Measurements from ENCODE around the gene LPCAT4.

The LPCAT4 gene

GRCh38 chr15:34336991-34337556 is 29.9 kb downstream of the LPCAT4 start:
- no peak for DNase-seq (ENCODE audit: low spot score)

- DNase-seq (ENCODE audit: low spot score): no peak
Measured at GRCh38 chr15:34336231-34336990, 30.6 kb downstream of the LPCAT4 start.

GRCh38 chr15:34335176-34336032 is 31.6 kb downstream of the LPCAT4 start:
- DNase-seq (ENCODE audit: low spot score): peak; percentile 53

GRCh38 chr15:34334672-34335071 is 32.3 kb downstream of the LPCAT4 start:
- no peak for DNase-seq (ENCODE audit: low spot score)

GRCh38 chr15:34332553-34333120 is 34.4 kb downstream of the LPCAT4 start:
- DNase-seq (ENCODE audit: low spot score): no peak

GRCh38 chr15:34331809-34332208 is 35.2 kb downstream of the LPCAT4 start:
- DNase-seq (ENCODE audit: low spot score): peak; percentile 59

GRCh38 chr15:34330279-34330678 is 36.7 kb downstream of the LPCAT4 start:
- DNase-seq (ENCODE audit: low spot score): no peak

GRCh38 chr15:34329006-34329405 is 38.0 kb downstream of the LPCAT4 start:
- DNase-seq (ENCODE audit: low spot score): no peak

GRCh38 chr15:34327906-34328305 is 39.1 kb downstream of the LPCAT4 start:
- no peak for DNase-seq (ENCODE audit: low spot score)

- no peak for DNase-seq (ENCODE audit: low spot score)
Measured at GRCh38 chr15:34325368-34325767, 41.6 kb downstream of the LPCAT4 start.

GRCh38 chr15:34324933-34325332 is 42.1 kb downstream of the LPCAT4 start:
- no peak for DNase-seq (ENCODE audit: low spot score)

GRCh38 chr15:34323217-34323616 is 43.8 kb downstream of the LPCAT4 start:
- no peak for DNase-seq (ENCODE audit: low spot score)

- DNase-seq (ENCODE audit: low spot score): no peak
Measured at GRCh38 chr15:34318277-34319079, 48.5 kb downstream of the LPCAT4 start.

GRCh38 chr15:34314491-34315490 is 52.2 kb downstream of the LPCAT4 start:
- no peak for DNase-seq (ENCODE audit: low spot score)

- no peak for DNase-seq (ENCODE audit: low spot score)
Measured at GRCh38 chr15:34311563-34311962, 55.4 kb downstream of the LPCAT4 start.

All from activated CD4-positive, alpha-beta T cell treated with anti-CD3 and anti-CD28 coated beads, Interleukin-2, Interleukin-4, amounts not matched to agents 100 ng/mL and 50 ng/mL, durations not matched to agents 16 hours and 8 hours (primary cell).